GM10248 (cell line): ENCODE results near the gene AP3S1.
"Not testable (repeated sequence)": the region's sequence is repeated elsewhere in the genome, so short reads cannot be mapped to it uniquely, and the experiment has no call there.

Source experiments
- CTCF ChIA-PET: fragments of 300-600 bp; sonication (Branson Sonifier 250); formaldehyde crosslinking; extraction: SDS; loops from one replicate; lab custom pipeline; 2021; ENCODE audit warnings: antibody characterized with exemption; lab: Yijun Ruan, JAX
- POLR2A ChIA-PET: fragments of 350-650 bp; sonication (Branson Sonifier 250); formaldehyde crosslinking; extraction: SDS; loops from one replicate; lab custom pipeline; 2020; ENCODE audit warnings: antibody characterized with exemption; lab: Yijun Ruan, JAX
- DNase-seq: peaks from one replicate; pipeline ENCODE4 v3.0.0; 2012; ENCODE audit errors: extremely low spot score
- TF ChIP-seq, protein P1 (sequence below): IDR thresholded peaks from 2 replicates; pipeline ENCODE4 v1.5.1; 2012; ENCODE audit warnings: mild to moderate bottlenecking, low read depth; ENCODE audit errors: extremely low read depth, missing control alignments, control extremely low read depth

AP3S1 gene

DNA sequence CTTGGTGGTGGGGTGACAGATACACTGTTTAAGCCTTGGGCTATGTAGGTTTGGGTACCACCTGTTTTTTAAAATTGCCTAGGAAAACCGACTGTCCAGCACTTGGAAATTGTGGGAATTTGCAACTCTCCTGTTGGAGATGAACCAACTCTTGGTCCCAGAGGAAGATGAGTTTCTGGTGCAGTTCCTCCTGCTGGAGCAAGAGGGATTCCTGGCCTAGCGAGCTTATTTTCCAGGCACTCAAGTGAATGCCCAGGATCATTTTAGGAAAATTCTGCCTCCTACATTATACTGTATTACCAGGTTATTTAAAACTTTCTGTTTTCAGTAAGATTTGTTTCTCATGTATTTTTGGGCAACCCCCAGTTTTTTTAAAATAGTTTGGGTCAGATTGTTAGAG is 33.7 kb downstream of the AP3S1 start:
- ChIA-PET CTCF (no interaction called here), POLR2A (no interaction called here)
- DNase-seq: no peak
- TF ChIP-seq, protein P1, sequence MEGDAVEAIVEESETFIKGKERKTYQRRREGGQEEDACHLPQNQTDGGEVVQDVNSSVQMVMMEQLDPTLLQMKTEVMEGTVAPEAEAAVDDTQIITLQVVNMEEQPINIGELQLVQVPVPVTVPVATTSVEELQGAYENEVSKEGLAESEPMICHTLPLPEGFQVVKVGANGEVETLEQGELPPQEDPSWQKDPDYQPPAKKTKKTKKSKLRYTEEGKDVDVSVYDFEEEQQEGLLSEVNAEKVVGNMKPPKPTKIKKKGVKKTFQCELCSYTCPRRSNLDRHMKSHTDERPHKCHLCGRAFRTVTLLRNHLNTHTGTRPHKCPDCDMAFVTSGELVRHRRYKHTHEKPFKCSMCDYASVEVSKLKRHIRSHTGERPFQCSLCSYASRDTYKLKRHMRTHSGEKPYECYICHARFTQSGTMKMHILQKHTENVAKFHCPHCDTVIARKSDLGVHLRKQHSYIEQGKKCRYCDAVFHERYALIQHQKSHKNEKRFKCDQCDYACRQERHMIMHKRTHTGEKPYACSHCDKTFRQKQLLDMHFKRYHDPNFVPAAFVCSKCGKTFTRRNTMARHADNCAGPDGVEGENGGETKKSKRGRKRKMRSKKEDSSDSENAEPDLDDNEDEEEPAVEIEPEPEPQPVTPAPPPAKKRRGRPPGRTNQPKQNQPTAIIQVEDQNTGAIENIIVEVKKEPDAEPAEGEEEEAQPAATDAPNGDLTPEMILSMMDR: no peak

DNA sequence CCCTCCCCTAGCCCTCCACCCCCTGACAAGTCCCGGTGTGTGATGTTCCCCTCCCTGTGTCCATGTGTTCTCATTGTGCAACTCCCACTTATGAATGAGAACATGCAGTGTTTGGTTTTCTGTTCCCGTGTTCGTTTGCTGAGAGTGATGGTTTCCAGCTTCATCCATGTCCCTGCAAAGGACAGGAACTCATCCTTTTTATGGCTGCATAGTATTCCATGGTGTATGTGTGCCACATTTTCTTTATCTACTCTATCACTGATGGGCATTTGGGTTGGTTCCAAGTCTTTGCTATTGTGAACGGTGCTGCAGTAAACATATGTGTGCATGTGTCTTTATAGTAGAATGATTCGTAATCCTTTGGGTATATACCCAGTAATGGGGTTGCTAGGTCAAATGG is 35.6 kb downstream of the AP3S1 start:
- POLR2A ChIA-PET, DNase-seq, CTCF ChIA-PET: not testable (repeated sequence)

DNA sequence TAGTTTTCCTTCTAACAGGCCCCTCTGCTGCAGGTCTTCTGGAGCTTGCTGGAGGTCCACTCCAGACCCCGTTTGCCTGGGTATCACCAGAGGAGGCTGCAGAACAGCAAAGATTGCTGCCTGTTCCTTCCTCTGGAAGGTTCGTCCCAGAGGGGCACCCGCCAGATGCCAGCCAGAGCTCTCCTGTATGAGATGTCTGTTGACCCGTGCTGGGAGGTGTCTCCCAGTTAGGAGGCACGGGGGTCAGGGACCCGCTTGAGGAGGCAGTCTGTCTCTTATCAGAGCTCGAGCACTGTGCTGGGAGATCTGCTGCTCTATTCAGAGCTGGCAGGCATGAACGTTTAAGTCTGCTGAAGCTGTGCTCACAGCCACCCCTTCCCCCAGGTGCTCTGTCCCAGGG is 40.7 kb downstream of the AP3S1 start:
- DNase-seq, POLR2A ChIA-PET: not testable (repeated sequence)
- CTCF ChIA-PET: interaction anchor here (1.5 kb wide), 1 partner anchor 12 kb away, joined by 3 read pairs; no protein-coding TSS in a partner anchor

DNA sequence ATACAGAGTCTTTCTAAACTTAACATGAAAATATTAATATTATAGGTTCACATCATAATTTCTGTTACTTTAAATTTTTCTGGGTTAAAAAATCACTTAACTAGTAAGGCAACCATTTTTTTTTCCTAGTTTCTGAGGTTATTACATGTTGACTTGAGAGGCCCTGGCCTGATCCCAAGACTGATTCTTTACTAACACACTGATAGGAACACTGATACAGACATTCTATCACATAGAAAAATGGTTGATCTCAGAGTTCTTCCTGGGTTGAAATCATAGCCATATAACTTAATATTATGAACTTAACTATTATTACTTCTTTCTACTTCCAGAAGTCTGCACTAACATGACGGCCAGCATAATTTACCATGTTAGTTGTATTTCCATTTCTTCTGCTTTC is 43.0 kb downstream of the AP3S1 start:
- no peak for DNase-seq
- CTCF ChIA-PET: no interaction called here
- TF ChIP-seq, protein P1: no peak
- POLR2A ChIA-PET: no interaction called here

DNA sequence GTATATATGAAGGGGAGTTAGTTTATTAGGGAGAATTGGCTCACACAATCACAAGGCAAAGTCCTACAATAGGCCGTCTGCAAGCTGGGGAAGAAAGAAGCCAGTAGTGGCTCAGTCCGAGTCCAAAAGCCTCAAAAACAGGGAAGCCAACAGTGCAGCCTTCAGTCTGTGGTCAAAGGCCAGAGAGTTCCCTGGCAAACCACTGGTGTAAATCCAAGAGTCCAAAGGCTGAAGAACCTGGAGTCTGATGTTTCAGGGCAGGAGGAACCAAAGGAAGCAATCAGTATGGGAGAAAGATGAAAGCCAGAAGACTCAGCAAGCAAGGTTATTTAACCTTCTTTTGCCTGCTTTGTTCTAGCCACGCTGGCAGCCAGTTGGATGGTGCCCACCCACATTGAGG is 43.5 kb downstream of the AP3S1 start:
- POLR2A ChIA-PET, CTCF ChIA-PET, DNase-seq: not testable (repeated sequence)

DNA sequence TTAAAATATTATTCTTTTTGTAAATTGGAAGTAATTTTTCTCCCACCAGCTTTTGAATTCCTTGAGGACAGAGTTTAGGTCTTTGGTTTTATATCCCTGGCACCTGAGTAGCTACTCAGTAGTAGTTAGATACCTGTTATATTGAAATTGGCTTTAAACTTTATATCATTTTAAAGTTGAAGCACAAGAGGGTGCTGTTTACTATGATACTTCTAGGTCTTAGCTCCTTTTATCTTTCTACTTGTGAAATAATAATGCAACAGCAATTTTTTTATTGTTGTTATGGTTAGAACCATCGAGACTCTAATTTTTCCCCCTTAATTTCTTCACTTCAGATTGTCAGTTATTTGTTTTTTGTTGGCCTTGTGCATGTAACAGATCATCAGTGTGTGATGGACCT is 46.3 kb downstream of the AP3S1 start:
- no peak for DNase-seq
- TF ChIP-seq, protein P1: no peak
- CTCF ChIA-PET: interaction anchor here (0.7 kb wide), 1 partner anchor 148 kb away, joined by 3 read pairs; no protein-coding TSS in a partner anchor
- POLR2A ChIA-PET: no interaction called here

DNA sequence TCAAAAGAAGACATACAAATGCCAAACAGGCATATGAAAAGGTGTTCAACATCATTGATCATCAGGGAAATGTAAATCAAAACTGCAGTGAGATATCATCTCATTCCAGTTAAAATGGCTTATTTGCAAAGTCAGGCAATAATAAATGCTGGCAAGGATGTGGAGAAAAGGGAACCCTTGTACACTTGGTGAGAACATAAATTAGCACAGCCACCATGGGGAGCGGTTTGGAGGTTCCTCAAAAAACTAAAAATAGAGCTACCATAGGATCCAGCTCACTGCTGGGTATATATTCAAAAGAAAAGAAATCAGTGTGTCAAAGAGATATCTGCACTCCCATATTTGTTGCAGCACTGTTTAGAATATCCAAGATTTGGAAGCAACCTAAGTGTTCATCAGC is 50.3 kb downstream of the AP3S1 start:
- TF ChIP-seq, protein P1: no peak
- CTCF ChIA-PET: interaction anchor here (1.2 to 1.4 kb wide), 2 partner anchors 13 to 18 kb away, joined by 3 read pairs; no protein-coding TSS in a partner anchor
- POLR2A ChIA-PET: no interaction called here
- DNase-seq: no peak

DNA sequence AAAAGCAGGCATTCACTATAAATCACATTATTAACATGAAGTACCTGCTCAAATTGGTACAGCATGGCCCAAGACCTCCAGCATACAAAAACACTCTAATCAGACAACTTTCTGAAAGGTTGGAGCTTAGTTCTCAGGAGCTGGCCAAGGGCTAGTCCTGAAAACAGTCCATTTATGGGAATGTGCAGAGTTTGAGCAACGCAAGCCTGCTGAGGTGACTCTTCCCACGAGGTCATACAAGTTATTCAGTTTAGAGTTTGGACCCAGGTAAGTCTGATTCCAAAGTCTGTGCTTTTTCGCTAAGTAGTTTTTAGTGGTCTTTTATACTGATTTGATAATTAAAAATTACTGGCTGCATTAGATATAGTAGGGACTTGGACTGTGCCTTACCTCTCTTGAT is 52.6 kb downstream of the AP3S1 start:
- ChIA-PET CTCF (interaction anchor here (1.0 kb wide), 1 partner anchor 11 kb away, joined by 3 read pairs; no protein-coding TSS in a partner anchor), POLR2A (no interaction called here)
- DNase-seq: no peak
- TF ChIP-seq, protein P1: no peak
